ENCODE data around the gene MYO5B.

DNA sequence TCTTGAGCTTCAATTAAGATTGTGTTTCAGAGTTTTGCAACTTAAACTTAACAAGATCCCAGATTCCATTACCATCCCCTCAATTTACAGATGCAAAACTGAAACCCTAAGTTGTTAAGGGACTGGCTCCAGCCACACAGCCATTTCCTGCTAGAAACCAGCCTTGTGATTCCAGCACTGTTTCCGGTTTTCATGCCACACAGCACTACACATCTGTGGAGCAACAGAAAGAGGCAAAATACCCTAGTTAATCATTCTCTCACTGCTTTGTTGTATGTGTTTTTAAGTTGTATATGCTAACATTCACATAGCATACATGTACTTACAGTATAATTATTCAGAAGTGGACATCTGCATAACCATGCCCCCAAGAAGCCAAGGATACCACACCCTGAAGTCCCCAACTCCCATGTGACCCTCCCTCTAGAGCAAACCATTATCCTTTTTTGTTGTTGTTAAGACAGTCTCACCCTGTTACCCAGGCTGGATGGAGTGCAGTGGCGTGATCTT lies 87.4 kb downstream of the MYO5B start:
- TF ChIP-seq POLR2A (IDR thresholded peaks at IDR 0.05; ENCODE audit: low read length) (no peak), GATA1 (IDR thresholded peaks at IDR 0.05; ENCODE audit: low read depth, low read length) (no peak)

Data from erythroblast (primary cell).